ENCODE measurements around the gene PDYN. TPM values are rescaled to one million over a fixed set of nuclear protein-coding genes. Genes with fewer than 3 reads are reported as not detected.
"Not testable (repeated sequence)": the region's sequence is repeated elsewhere in the genome, so short reads cannot be mapped to it uniquely, and the experiment has no call there.

The PDYN gene
- not detected for total RNA-seq (2021; fragmentation: NEBNext Ultra II Directional; extraction: Animal tissue kit (Norgen Biotek cat#: 25700))
- long read RNA-seq: 0 reads

GRCh38 chr20:1993986-1994385 lies at the start of gene PDYN:
PDYN (minus strand) TSS chr20:1994058; CDS start chr20:1983084, 10,974 bp downstream.
- Mint-ChIP-seq H3K27me3 (ENCODE audit: insufficient read depth) (peaks cover 78% of the 10 kb centered on the region), H3K4me1 (ENCODE audit: low read depth) (no peaks in the 10 kb centered on the region), H3K9me3 (no peaks in the 10 kb centered on the region), H3K36me3 (ENCODE audit: low read depth) (no peaks in the 10 kb centered on the region), H3K27ac (no peak within 1 kb of the TSS), H3K4me3 (no peak within 1 kb of the TSS)
- no peak for DNase-seq
- TF ChIP-seq, protein P1, sequence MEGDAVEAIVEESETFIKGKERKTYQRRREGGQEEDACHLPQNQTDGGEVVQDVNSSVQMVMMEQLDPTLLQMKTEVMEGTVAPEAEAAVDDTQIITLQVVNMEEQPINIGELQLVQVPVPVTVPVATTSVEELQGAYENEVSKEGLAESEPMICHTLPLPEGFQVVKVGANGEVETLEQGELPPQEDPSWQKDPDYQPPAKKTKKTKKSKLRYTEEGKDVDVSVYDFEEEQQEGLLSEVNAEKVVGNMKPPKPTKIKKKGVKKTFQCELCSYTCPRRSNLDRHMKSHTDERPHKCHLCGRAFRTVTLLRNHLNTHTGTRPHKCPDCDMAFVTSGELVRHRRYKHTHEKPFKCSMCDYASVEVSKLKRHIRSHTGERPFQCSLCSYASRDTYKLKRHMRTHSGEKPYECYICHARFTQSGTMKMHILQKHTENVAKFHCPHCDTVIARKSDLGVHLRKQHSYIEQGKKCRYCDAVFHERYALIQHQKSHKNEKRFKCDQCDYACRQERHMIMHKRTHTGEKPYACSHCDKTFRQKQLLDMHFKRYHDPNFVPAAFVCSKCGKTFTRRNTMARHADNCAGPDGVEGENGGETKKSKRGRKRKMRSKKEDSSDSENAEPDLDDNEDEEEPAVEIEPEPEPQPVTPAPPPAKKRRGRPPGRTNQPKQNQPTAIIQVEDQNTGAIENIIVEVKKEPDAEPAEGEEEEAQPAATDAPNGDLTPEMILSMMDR (IDR thresholded peaks at IDR 0.05): no peak

- Mint-ChIP-seq H3K27ac (no peak overlapping the region), H3K27me3 (ENCODE audit: insufficient read depth) (peaks cover 35% of the 10 kb centered on the region)
Observed at GRCh38 chr20:2042400-2042799, 48.5 kb upstream of the PDYN start.

DNA sequence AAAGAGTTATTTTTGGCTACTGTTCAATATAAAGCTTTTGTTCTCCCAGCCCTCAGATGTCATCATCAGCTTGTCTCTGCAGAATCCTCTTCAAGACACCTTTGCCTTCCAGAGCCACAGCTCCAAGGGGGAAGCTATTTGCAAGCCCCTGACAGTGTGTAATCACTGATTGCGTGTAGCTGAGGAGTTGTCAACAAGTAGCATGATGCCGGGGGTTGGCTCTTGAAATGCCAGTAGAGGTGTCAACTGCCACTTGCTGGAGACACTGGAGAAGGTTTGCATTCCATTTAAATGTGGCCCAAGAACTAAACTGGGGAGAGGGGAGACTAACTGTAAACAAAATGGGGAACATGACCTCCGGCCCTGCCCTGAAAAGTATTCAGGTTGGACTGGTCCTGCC lies 44.3 kb upstream of the PDYN start:
- H3K9me3 Mint-ChIP-seq: no peaks in the 10 kb centered on the region

More at GRCh38 chr20:2042400-2042799, 48.5 kb upstream of the PDYN start:
- no peaks in the 10 kb centered on the region for H3K36me3 Mint-ChIP-seq (ENCODE audit: low read depth)
- DNase-seq: peak; percentile 57
- H3K9me3 Mint-ChIP-seq: no peaks in the 10 kb centered on the region
- peak overlapping the region; percentile 42 for H3K4me3 Mint-ChIP-seq
- TF ChIP-seq, protein P1 (IDR thresholded peaks at IDR 0.05): no peak
- H3K4me1 Mint-ChIP-seq (ENCODE audit: low read depth): peaks cover 12% of the 10 kb centered on the region

DNA sequence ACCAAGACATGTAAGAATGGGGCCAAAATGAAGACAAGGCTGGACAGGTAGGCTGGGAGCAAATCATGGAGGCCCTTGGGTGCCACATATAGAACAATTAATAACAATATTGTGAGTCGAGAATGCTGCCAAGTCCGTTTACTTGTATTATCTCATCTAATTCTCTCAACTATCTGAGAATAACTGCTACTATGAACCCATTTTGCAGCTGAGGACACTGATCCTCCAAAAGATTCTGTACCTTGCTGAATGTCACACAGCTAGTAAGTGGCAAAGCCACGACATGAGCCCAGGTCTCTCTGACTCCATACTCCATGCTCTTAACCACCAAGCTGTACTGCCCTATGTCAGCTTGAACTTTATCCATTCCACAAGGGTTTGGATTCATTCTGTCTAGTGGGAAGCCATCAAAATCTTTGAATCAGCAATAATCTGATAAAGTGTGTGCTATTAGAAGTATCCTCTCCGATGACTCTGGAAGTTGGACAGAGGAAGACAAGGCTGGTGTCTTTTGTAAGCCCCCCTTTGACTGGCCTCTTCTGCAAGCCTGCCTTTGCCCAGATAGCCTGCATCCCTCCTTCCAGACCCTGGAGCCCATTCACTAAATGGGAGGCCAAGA lies 43.5 kb upstream of the PDYN start:
- no peaks in the 10 kb centered on the region for H3K36me3 Mint-ChIP-seq (ENCODE audit: low read depth)
- TF ChIP-seq, protein P1 (IDR thresholded peaks at IDR 0.05): no peak
- no peaks in the 10 kb centered on the region for H3K9me3 Mint-ChIP-seq
- no peak for DNase-seq
- no peak overlapping the region for H3K27ac Mint-ChIP-seq
- H3K4me3 Mint-ChIP-seq: no peak overlapping the region
- H3K27me3 Mint-ChIP-seq (ENCODE audit: insufficient read depth): peaks cover 37% of the 10 kb centered on the region
- peaks cover 7% of the 10 kb centered on the region for H3K4me1 Mint-ChIP-seq (ENCODE audit: low read depth)

More for the DNA sequence above, 44.3 kb upstream of the PDYN start:
- no peak for DNase-seq
- no peaks in the 10 kb centered on the region for H3K36me3 Mint-ChIP-seq (ENCODE audit: low read depth)
- H3K4me1 Mint-ChIP-seq (ENCODE audit: low read depth): peaks cover 12% of the 10 kb centered on the region
- H3K27ac Mint-ChIP-seq: no peak overlapping the region
- peaks cover 34% of the 10 kb centered on the region for H3K27me3 Mint-ChIP-seq (ENCODE audit: insufficient read depth)
- TF ChIP-seq, protein P1 (IDR thresholded peaks at IDR 0.05): no peak
- H3K4me3 Mint-ChIP-seq: no peak overlapping the region

GRCh38 chr20:2036357-2036756 lies 42.5 kb upstream of the PDYN start:
- H3K27me3 Mint-ChIP-seq (ENCODE audit: insufficient read depth): peaks cover 42% of the 10 kb centered on the region
- H3K4me3 Mint-ChIP-seq; H3K4me1 Mint-ChIP-seq (ENCODE audit: low read depth); H3K9me3 Mint-ChIP-seq; H3K36me3 Mint-ChIP-seq (ENCODE audit: low read depth); H3K27ac Mint-ChIP-seq; DNase-seq: not testable (repeated sequence)

DNA sequence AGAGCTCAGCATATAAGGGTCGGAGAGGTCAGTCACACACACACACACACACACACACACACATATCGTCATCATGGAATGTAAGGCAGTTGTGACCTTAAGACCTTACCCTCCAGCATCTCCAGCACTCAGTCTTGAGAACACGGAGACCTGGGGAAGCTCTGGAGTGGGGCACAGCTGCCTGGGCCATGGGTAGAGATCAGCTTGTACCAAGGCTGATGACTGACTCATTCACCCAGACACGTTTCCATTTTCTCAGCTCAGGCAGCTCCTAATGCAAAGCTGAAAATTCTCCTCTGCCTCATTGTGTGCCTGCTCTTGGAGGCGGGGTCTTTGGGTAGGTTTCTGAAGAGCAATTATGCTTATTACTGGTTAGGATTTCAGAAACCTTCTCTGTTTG lies 38.3 kb upstream of the PDYN start:
- Mint-ChIP-seq H3K27me3 (ENCODE audit: insufficient read depth) (peaks cover 25% of the 10 kb centered on the region), H3K27ac (no peak overlapping the region), H3K36me3 (ENCODE audit: low read depth) (no peaks in the 10 kb centered on the region)

More for the DNA sequence above, 38.3 kb upstream of the PDYN start:
- TF ChIP-seq, protein P1 (IDR thresholded peaks at IDR 0.05): no peak
- DNase-seq: no peak
- H3K4me3 Mint-ChIP-seq: no peak overlapping the region
- no peaks in the 10 kb centered on the region for H3K4me1 Mint-ChIP-seq (ENCODE audit: low read depth)
- no peaks in the 10 kb centered on the region for H3K9me3 Mint-ChIP-seq

Measured in HFFc6 (cell line).